Mesenchymal stem cell (in vitro differentiated cells and primary cell): Measurements from ENCODE around the gene DPF3.
A peak's percentile ranks its signal among the peaks of the same experiment; 100 is the strongest.

Experiments
- DNase-seq: peaks from one replicate; pipeline ENCODE4 v3.0.0-alpha.2; 2013
- H2AFZ ChIP-seq: one replicate; pipeline ENCODE4 v1.6.1; 2013; ENCODE audit warnings: low read depth, mild to moderate bottlenecking, control low read depth, inconsistent platforms, low read length, moderate library complexity
- H2AK5ac ChIP-seq: 2 replicates; pipeline ENCODE4 v1.6.1; 2013; ENCODE audit warnings: low read length, moderate library complexity, mild to moderate bottlenecking, inconsistent platforms; ENCODE audit not compliant: severe bottlenecking
- H2BK120ac ChIP-seq: one replicate; pipeline ENCODE4 v1.6.1; 2013; ENCODE audit warnings: low read depth, mild to moderate bottlenecking, inconsistent platforms, low read length, moderate library complexity
- H2BK12ac ChIP-seq, 2 experiments: one replicate each; pipeline ENCODE4 v1.6.1; 2013; ENCODE audit warnings: inconsistent platforms in 2 of 2, low read length in 2 of 2, mild to moderate bottlenecking in 2 of 2, moderate library complexity in 2 of 2, control low read depth in 1 of 2
- H2BK15ac ChIP-seq: one replicate; pipeline ENCODE4 v1.6.1; 2013; ENCODE audit warnings: mild to moderate bottlenecking, low read depth, inconsistent platforms; ENCODE audit not compliant: poor library complexity, severe bottlenecking
- H2BK5ac ChIP-seq: 2 replicates; pipeline ENCODE4 v1.6.1; 2013; ENCODE audit warnings: low read depth, mild to moderate bottlenecking, low read length, control low read depth, inconsistent platforms; ENCODE audit not compliant: poor library complexity, severe bottlenecking
- H3K14ac ChIP-seq, 2 experiments: one replicate each; pipeline ENCODE4 v1.6.1; 2013; ENCODE audit warnings: inconsistent platforms in 2 of 2, low read length in 2 of 2, control low read depth in 1 of 2, mild to moderate bottlenecking in 1 of 2, moderate library complexity in 1 of 2
- H3K18ac ChIP-seq, 2 experiments: one replicate each; pipeline ENCODE4 v1.6.1; 2013; ENCODE audit warnings: inconsistent platforms in 2 of 2, low read length in 2 of 2, control low read depth in 1 of 2, low read depth in 1 of 2, mild to moderate bottlenecking in 1 of 2
- H3K23ac ChIP-seq, 2 experiments: one replicate each; pipeline ENCODE4 v1.6.1; 2013; ENCODE audit warnings: inconsistent platforms in 2 of 2, low read length in 2 of 2, mild to moderate bottlenecking in 2 of 2, moderate library complexity in 2 of 2, control low read depth in 1 of 2
- H3K27ac ChIP-seq: 2 replicates; pipeline ENCODE4 v1.5.1; 2013; ENCODE audit warnings: mild to moderate bottlenecking, moderate library complexity, low read length, control low read depth, inconsistent platforms; ENCODE audit not compliant: poor library complexity, severe bottlenecking
- H3K27me3 ChIP-seq, 2 experiments: 2 replicates each; pipeline versions ENCODE4 v1.6.1 to v1.7.0; 2013; ENCODE audit warnings: low read length in 2 of 2, mild to moderate bottlenecking in 2 of 2, moderate library complexity in 2 of 2, control low read depth in 1 of 2, inconsistent platforms in 1 of 2; ENCODE audit not compliant: control insufficient read depth in 1 of 2, insufficient read depth in 1 of 2
- H3K36me3 ChIP-seq, 2 experiments: 2 replicates each; pipeline versions ENCODE4 v1.6.1 to v1.7.0; 2013; ENCODE audit warnings: low read length in 2 of 2, control low read depth in 1 of 2, inconsistent platforms in 1 of 2, low read depth in 1 of 2, mild to moderate bottlenecking in 1 of 2; ENCODE audit not compliant: insufficient read depth in 2 of 2, control insufficient read depth in 1 of 2
- H3K4ac ChIP-seq, 2 experiments: one replicate each; pipeline ENCODE4 v1.6.1; 2013; ENCODE audit warnings: inconsistent platforms in 2 of 2, low read length in 2 of 2, mild to moderate bottlenecking in 2 of 2, moderate library complexity in 2 of 2, control low read depth in 1 of 2, low read depth in 1 of 2
- H3K4me1 ChIP-seq: 2 replicates; pipeline ENCODE4 v1.6.1; 2013; ENCODE audit warnings: low read depth, low read length, control low read depth; ENCODE audit not compliant: control insufficient read depth, insufficient read depth
- H3K4me2 ChIP-seq: 2 replicates; pipeline ENCODE4 v1.6.1; 2013; ENCODE audit warnings: low read length, mild to moderate bottlenecking, inconsistent platforms; ENCODE audit not compliant: poor library complexity, severe bottlenecking
- H3K4me3 ChIP-seq, 2 experiments: 2 replicates each; pipeline versions ENCODE4 v1.5.1 to v1.7.0; 2013; ENCODE audit warnings: low read length in 2 of 2, mild to moderate bottlenecking in 2 of 2, control low read depth in 1 of 2, low read depth in 1 of 2; ENCODE audit not compliant: insufficient read depth in 1 of 2
- H3K79me1 ChIP-seq: replicated peaks from 2 replicates; pipeline ENCODE4 v1.6.1; 2013; ENCODE audit warnings: mild to moderate bottlenecking, control low read depth, low read length, inconsistent platforms; ENCODE audit not compliant: poor library complexity, severe bottlenecking
- H3K9ac ChIP-seq: 2 replicates; pipeline ENCODE4 v1.7.0; 2013; ENCODE audit warnings: mild to moderate bottlenecking, low read length, moderate library complexity
- H3K9me3 ChIP-seq: 2 replicates; pipeline ENCODE4 v1.7.0; 2013; ENCODE audit warnings: mild to moderate bottlenecking, low read length; ENCODE audit not compliant: control insufficient read depth
- H4K8ac ChIP-seq: one replicate; pipeline ENCODE4 v1.6.1; 2013; ENCODE audit warnings: inconsistent platforms, mild to moderate bottlenecking, low read length, moderate library complexity
- H4K91ac ChIP-seq: one replicate; pipeline ENCODE4 v1.6.1; 2013; ENCODE audit warnings: mild to moderate bottlenecking, low read length, inconsistent platforms
- WGBS: methylation state at CpG from one replicate; pipeline ENCODE4 v1.1.7; 2013; ENCODE audit warnings: mixed read lengths; 5-methylcytosine and 5-hydroxymethylcytosine counted together

DPF3 gene

DNA sequence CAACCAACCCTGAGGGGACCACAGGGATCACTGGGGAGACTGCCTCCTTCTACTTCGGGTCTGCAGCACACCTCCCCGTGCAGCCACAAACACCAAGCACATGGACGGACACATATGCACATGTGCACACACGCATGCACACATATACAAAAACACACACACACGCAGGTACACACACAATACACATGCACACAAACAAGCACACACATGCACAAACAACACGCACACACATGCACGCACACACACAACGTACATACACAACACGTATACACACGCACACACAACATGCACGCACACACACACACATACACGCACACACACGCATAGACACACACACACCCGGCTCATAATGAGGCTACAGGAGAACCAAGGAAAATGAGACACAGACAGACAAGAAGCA, 203.6 kb downstream of the DPF3 start:
- Histone ChIP-seq H3K9me3 (peaks cover 8% of the 10 kb centered on the region), H2AK5ac (no peak overlapping the region), H3K18ac (no peak overlapping the region), H2BK5ac (no peak overlapping the region), H3K4me3 (no peak overlapping the region), H2BK15ac (no peak overlapping the region), H3K27ac (no peak overlapping the region), H3K14ac (peak overlapping the region in 1 of 2 experiments; percentile 8), H2AFZ (no peak overlapping the region), H3K79me1 (peaks cover 10% of the 10 kb centered on the region), H3K23ac (no peak overlapping the region), H3K9ac (no peak overlapping the region), H3K4me2 (no peak overlapping the region), H3K4me1 (peaks cover 4% of the 10 kb centered on the region), H3K27me3 (no peaks in the 10 kb centered on the region), H3K4ac (no peak overlapping the region), H4K8ac (no peak overlapping the region), H2BK120ac (no peak overlapping the region), H4K91ac (no peak overlapping the region), H2BK12ac (no peak overlapping the region), H3K36me3 (peaks cover 14 to 50% of the 10 kb centered on the region in 2 experiments)
- WGBS, result 92% methylated on average over 11 of the region's 14 CpGs
- no peak for DNase-seq

DNA sequence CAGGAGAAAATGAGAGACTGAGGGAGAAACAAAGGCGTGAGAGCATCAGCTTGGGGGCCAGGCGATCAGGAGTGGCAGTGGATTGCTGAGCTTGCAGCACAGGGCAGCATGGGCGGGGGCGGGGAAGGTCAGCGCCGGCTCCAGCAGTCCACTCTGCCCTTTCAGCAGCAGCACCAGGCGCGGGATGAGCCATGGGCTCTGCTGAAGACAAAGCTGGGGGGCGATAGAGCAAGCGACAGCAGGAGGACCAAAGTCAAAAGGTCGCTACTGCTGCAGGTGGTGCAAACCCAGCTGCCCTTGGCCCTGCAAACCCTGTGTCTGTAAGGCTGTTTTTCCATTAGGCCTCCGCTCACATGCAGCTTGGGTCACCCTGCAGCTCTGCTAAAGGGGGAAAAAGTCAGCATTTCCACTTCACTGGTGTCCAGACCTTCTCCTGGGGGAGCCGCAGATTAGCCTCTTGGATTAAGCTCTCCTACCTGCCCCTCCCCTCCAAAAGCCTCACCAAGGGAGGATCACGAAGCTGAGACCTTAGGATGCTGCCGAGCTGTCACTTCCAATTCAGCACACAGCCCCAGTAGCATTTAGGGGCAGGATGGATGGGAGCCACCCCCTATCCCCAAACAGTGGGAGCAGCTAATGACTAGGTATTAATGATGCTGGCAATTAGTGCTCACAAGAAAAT, 204.8 kb downstream of the DPF3 start:
- Histone ChIP-seq H3K36me3 (peaks cover 14 to 49% of the 10 kb centered on the region in 2 experiments), H2BK5ac (no peak overlapping the region), H3K14ac (no peak overlapping the region), H3K9me3 (peaks cover 4% of the 10 kb centered on the region), H3K18ac (no peak overlapping the region), H3K9ac (no peak overlapping the region), H3K4me1 (peaks cover 4% of the 10 kb centered on the region), H3K27ac (no peak overlapping the region), H2AK5ac (no peak overlapping the region), H2BK120ac (no peak overlapping the region), H3K4ac (no peak overlapping the region), H3K4me3 (no peak overlapping the region), H3K23ac (no peak overlapping the region), H4K91ac (no peak overlapping the region), H3K4me2 (no peak overlapping the region), H3K27me3 (no peaks in the 10 kb centered on the region), H2AFZ (no peak overlapping the region), H3K79me1 (peaks cover 8% of the 10 kb centered on the region), H2BK15ac (no peak overlapping the region), H4K8ac (no peak overlapping the region), H2BK12ac (no peak overlapping the region)
- no peak for DNase-seq
- WGBS, result 85% methylated on average over 15 of the region's 15 CpGs

DNA sequence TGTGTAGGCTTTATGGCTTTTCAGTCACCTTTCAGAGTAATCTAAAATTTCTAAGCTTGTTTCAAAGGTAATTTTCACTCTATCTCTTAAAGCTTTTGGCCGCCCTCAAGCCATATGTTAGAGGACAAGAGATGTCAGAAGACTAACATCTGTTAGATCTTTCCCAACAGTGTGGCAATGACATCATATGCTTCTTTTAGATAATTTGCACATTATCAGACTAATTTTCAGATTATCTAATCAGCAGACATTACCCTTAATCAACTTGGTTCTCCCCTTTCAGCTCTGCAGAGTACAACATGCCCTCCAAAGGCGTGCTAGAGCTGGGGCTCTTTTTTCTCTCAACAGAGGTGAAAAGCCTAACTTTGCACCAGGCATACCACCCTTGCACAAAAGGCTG, 207.1 kb downstream of the DPF3 start:
- WGBS, result 91% methylated on average over 2 of the region's 2 CpGs

DNA sequence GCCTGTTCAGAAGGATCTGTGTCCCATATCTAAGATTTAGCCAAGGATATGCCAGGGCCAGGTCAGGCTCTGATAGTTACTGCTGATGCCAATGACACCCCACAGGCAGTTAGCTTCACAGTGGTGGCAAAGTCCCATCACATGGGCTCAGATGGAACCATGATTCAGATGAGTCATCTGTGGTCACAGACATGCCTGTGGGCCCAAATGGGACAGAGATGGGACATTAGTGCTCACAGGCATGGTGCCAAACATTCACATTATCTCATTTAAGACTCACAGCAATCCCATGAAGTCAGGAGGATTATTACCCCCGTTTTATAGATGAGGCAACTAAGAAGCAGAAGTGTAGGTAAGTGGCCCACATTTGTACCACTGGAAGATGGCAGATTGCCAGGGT, 207.8 kb downstream of the DPF3 start:
- no peak overlapping the region for H2BK120ac ChIP-seq
- H3K4me2 ChIP-seq, result no peak overlapping the region
- no peak overlapping the region for H4K8ac ChIP-seq
- H3K27me3 ChIP-seq, result no peaks in the 10 kb centered on the region
- peak overlapping the region in 1 of 2 experiments; percentile 4 for H3K18ac ChIP-seq
- no peaks in the 10 kb centered on the region for H3K9me3 ChIP-seq
- H3K36me3 ChIP-seq, result peaks cover 0 to 31% of the 10 kb centered on the region in 2 experiments
- 100% methylated on average over 1 of the region's 1 CpG for whole genome bisulfite sequencing
- H2AFZ ChIP-seq, result no peak overlapping the region
- H2BK12ac ChIP-seq, result no peak overlapping the region
- H3K23ac ChIP-seq, result no peak overlapping the region
- H3K9ac ChIP-seq, result no peak overlapping the region
- no peak overlapping the region for H3K27ac ChIP-seq
- no peak overlapping the region for H3K4me3 ChIP-seq
- H2AK5ac ChIP-seq, result no peak overlapping the region
- H3K4me1 ChIP-seq, result peaks cover 11% of the 10 kb centered on the region
- DNase-seq, result peak; percentile 41
- H3K4ac ChIP-seq, result no peak overlapping the region
- peaks cover 10% of the 10 kb centered on the region for H3K79me1 ChIP-seq
- H2BK5ac ChIP-seq, result no peak overlapping the region
- no peak overlapping the region for H2BK15ac ChIP-seq
- H3K14ac ChIP-seq, result no peak overlapping the region
- H4K91ac ChIP-seq, result no peak overlapping the region

More for the DNA sequence above, 207.1 kb downstream of the DPF3 start:
- Histone ChIP-seq H3K4me2 (no peak overlapping the region), H3K9me3 (peaks cover 3% of the 10 kb centered on the region), H3K14ac (no peak overlapping the region), H3K27me3 (no peaks in the 10 kb centered on the region), H3K18ac (no peak overlapping the region), H2BK12ac (no peak overlapping the region), H2BK15ac (no peak overlapping the region), H4K8ac (no peak overlapping the region), H3K23ac (no peak overlapping the region), H4K91ac (no peak overlapping the region), H3K4me1 (peaks cover 8% of the 10 kb centered on the region), H2BK5ac (no peak overlapping the region), H3K9ac (no peak overlapping the region), H2AK5ac (no peak overlapping the region), H3K36me3 (peaks cover 3 to 35% of the 10 kb centered on the region in 2 experiments), H3K4ac (no peak overlapping the region), H2BK120ac (no peak overlapping the region), H3K27ac (no peak overlapping the region), H3K79me1 (peaks cover 8% of the 10 kb centered on the region), H3K4me3 (no peak overlapping the region), H2AFZ (no peak overlapping the region)
- no peak for DNase-seq
